Sigmoid colon (tissue), 4 donors: ENCODE results near the gene BEND6.

ENCODE experiments used
- EP300 ChIP-seq, 4 donors: sonication (generic); formaldehyde crosslinking; IDR thresholded peaks; one replicate each; pipeline ENCODE4 v1.6.1; 2017; ENCODE audit warnings: antibody characterized with exemption in 4 of 4
- TF ChIP-seq, protein P1 (sequence below), 4 experiments: fragments of 450-650 bp in 3 of 4; fragments of 200-600 bp in 1 of 4; IDR thresholded peaks; one replicate each; pipeline ENCODE4 v1.5.1; 2016 to 2019; ENCODE audit warnings: antibody characterized with exemption in 4 of 4, mild to moderate bottlenecking in 3 of 4, moderate library complexity in 2 of 4

- TF ChIP-seq, protein P1, sequence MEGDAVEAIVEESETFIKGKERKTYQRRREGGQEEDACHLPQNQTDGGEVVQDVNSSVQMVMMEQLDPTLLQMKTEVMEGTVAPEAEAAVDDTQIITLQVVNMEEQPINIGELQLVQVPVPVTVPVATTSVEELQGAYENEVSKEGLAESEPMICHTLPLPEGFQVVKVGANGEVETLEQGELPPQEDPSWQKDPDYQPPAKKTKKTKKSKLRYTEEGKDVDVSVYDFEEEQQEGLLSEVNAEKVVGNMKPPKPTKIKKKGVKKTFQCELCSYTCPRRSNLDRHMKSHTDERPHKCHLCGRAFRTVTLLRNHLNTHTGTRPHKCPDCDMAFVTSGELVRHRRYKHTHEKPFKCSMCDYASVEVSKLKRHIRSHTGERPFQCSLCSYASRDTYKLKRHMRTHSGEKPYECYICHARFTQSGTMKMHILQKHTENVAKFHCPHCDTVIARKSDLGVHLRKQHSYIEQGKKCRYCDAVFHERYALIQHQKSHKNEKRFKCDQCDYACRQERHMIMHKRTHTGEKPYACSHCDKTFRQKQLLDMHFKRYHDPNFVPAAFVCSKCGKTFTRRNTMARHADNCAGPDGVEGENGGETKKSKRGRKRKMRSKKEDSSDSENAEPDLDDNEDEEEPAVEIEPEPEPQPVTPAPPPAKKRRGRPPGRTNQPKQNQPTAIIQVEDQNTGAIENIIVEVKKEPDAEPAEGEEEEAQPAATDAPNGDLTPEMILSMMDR (IDR thresholded peaks at IDR 0.05) = no peak
- no peak for TF ChIP-seq EP300 (IDR thresholded peaks at IDR 0.05)
Observed at GRCh38 chr6:56978530-56978929, 23.6 kb downstream of the BEND6 start.
